ENCODE data around the gene KARS1.
A peak's percentile ranks its signal among the peaks of the same experiment; 100 is the strongest.
"Not testable (repeated sequence)": the region's sequence is repeated elsewhere in the genome, so short reads cannot be mapped to it uniquely, and the experiment has no call there.

KARS1 gene

GRCh38 chr16:75622761-75623605 is 24.5 kb downstream of the KARS1 start, which contains the start of gene ADAT1:
ADAT1 (minus strand) TSS chr16:75623281; CDS start chr16:75620799, 2,482 bp downstream.
- peak; percentile 98 for DNase-seq

GRCh38 chr16:75621170-75621477 is 26.3 kb downstream of the KARS1 start:
- no peak for DNase-seq

GRCh38 chr16:75620326-75621169 is 26.9 kb downstream of the KARS1 start:
- DNase-seq: no peak

GRCh38 chr16:75618780-75619179 is 28.7 kb downstream of the KARS1 start:
- no peak for DNase-seq

GRCh38 chr16:75617121-75617520 is 30.3 kb downstream of the KARS1 start:
- no peak for DNase-seq

- DNase-seq: no peak
Measured at GRCh38 chr16:75616521-75617010, 30.9 kb downstream of the KARS1 start.

- no peak for DNase-seq
Measured at GRCh38 chr16:75615619-75616018, 31.8 kb downstream of the KARS1 start.

- no peak for DNase-seq
Measured at GRCh38 chr16:75614066-75614897, 33.2 kb downstream of the KARS1 start.

GRCh38 chr16:75606507-75606906 is 41.0 kb downstream of the KARS1 start:
- DNase-seq: no peak

- no peak for DNase-seq
Measured at GRCh38 chr16:75603241-75603640, 44.2 kb downstream of the KARS1 start.

GRCh38 chr16:75599452-75600277 is 47.8 kb downstream of the KARS1 start:
- DNase-seq: no peak

GRCh38 chr16:75593825-75594820 is 53.3 kb downstream of the KARS1 start:
- no peak for DNase-seq

- DNase-seq: no peak
Measured at GRCh38 chr16:75593308-75593707, 54.2 kb downstream of the KARS1 start.

- DNase-seq: not testable (repeated sequence)
Measured at GRCh38 chr16:75591927-75592326, 55.5 kb downstream of the KARS1 start.

GRCh38 chr16:75590920-75591843 is 56.3 kb downstream of the KARS1 start:
- no peak for DNase-seq

GRCh38 chr16:75589306-75589705 is 58.2 kb downstream of the KARS1 start:
- no peak for DNase-seq

GRCh38 chr16:75588716-75589115 is 58.7 kb downstream of the KARS1 start:
- no peak for DNase-seq

GRCh38 chr16:75584108-75584507 is 63.4 kb downstream of the KARS1 start:
- DNase-seq: no peak

- DNase-seq: no peak
Measured at GRCh38 chr16:75579281-75579834, 68.1 kb downstream of the KARS1 start.

All from activated CD8-positive, alpha-beta memory T cell treated with anti-CD3 and anti-CD28 coated beads, Interleukin-2, amount 50 U/mL, for 48 hours (primary cell).